Left lung (tissue), 10 donors: ENCODE results near the gene DKKL1. TPM values are rescaled to one million over a fixed set of nuclear protein-coding genes. Genes with fewer than 3 reads are reported as not detected.
A peak's percentile ranks its signal among the peaks of the same experiment; 100 is the strongest.

Experiments used
- ATAC-seq: fragments of 200-7000 bp; cut with Tn5 transposase; one replicate; pipeline ENCODE4 v1.9.1; 2020; ENCODE audit warnings: moderate library complexity
- DNase-seq, 4 donors: peaks; one replicate each; pipeline ENCODE4 v3.0.0-alpha.2; 2013 to 2020
- H3K27ac ChIP-seq, 2 donors: fragments of 200-600 bp; sonication (generic) in 1 of 2; one replicate each; pipeline versions ENCODE4 v1.5.0 to v1.8.0; 2020 to 2021
- H3K27me3 ChIP-seq, 2 donors: fragments of 200-600 bp; sonication (generic) in 1 of 2; one replicate each; pipeline versions ENCODE4 v1.5.0 to v1.8.0; 2020 to 2021
- H3K36me3 ChIP-seq, 2 donors: fragments of 200-600 bp; sonication (generic) in 1 of 2; one replicate each; pipeline versions ENCODE4 v1.5.0 to v1.8.0; 2020 to 2021
- H3K4me1 ChIP-seq, 2 donors: fragments of 200-600 bp; one replicate each; pipeline ENCODE4 v1.8.0; 2021
- H3K4me3 ChIP-seq, 2 donors: fragments of 200-600 bp; sonication (generic) in 1 of 2; one replicate each; pipeline versions ENCODE4 v1.5.0 to v1.8.0; 2020 to 2021; ENCODE audit warnings: mild to moderate bottlenecking in 1 of 2
- H3K9me3 ChIP-seq, 2 donors: fragments of 200-600 bp; sonication (generic) in 1 of 2; one replicate each; pipeline versions ENCODE4 v1.5.0 to v1.8.0; 2020 to 2021
- intact Hi-C, 2 donors: fragments of 100-400 bp; cut with DNase I; formaldehyde crosslinking; loops; one replicate each; pipeline versions ENCODE4 v1.11.2 to v1.14.2; 2022
- polyA plus RNA-seq, 6 donors: library from polyadenylated mRNA; unstranded; fragments of 120-200 nt; gene quantifications; one replicate each; pipeline ENCODE4 v1.2.1, GENCODE V29; 2013; ENCODE audit not compliant: insufficient read length in 6 of 6
- total RNA-seq, 2 donors: library from RNA; stranded (reverse); fragmentation: NEBNext Ultra II Directional; extraction: Animal tissue kit (Norgen Biotek cat#: 25700); gene quantifications; one replicate each; pipeline ENCODE4 v1.2.1, GENCODE V29; 2021
- TF ChIP-seq, protein P1 (sequence below), 2 donors: fragments of 200-600 bp; sonication (generic) in 1 of 2; IDR thresholded peaks; one replicate each; pipeline versions ENCODE4 v1.5.0 to v1.8.0; 2021; ENCODE audit warnings: antibody characterized with exemption in 2 of 2
- donor health status: DM: no; HTN: yes; CAD: no.
- donor health status: DM: no; HTN: no; CAD: no.

The DKKL1 gene
- total and polyA plus RNA-seq, 8 donors: 1.0 to 5.5 (median 4.2) TPM; not detected in 1

DNA sequence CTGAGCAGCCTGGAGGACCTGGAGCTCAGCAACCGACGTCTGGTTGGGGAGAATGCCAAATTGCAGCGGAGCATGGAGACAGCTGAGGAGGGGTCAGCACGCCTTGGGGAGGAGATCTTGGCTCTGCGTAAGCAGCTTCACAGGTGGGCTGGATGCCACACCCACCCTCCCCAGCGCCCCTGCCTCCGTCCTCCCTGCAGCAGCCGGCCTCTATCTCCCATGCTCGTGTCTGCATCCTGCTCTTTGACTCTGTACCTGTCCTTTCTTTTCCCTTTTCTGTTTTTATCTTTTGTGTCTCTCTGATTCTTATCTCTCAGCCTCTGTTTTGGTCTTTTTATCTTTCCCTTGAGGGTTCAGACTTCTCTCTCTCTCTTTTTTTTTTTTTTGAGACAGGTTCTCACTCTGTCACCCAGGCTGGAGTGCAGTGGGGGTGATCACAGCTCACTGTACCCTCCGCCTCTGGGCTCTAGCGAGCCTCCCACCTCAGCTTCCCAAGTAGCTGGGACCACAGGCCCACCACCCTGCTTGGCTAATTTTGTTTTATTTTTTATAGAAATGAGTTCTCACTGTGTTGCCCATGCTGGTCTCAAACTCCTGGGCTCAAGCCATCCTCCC, 34.4 kb downstream of the DKKL1 start:
- Histone ChIP-seq H3K36me3 (no peaks in the 10 kb centered on the region), H3K4me1 (no peaks in the 10 kb centered on the region), H3K4me3 (no peak overlapping the region), H3K9me3 (no peaks in the 10 kb centered on the region), H3K27ac (no peak overlapping the region), H3K27me3 (peaks cover 0 to 11% of the 10 kb centered on the region in 2 donors)
- TF ChIP-seq, protein P1, sequence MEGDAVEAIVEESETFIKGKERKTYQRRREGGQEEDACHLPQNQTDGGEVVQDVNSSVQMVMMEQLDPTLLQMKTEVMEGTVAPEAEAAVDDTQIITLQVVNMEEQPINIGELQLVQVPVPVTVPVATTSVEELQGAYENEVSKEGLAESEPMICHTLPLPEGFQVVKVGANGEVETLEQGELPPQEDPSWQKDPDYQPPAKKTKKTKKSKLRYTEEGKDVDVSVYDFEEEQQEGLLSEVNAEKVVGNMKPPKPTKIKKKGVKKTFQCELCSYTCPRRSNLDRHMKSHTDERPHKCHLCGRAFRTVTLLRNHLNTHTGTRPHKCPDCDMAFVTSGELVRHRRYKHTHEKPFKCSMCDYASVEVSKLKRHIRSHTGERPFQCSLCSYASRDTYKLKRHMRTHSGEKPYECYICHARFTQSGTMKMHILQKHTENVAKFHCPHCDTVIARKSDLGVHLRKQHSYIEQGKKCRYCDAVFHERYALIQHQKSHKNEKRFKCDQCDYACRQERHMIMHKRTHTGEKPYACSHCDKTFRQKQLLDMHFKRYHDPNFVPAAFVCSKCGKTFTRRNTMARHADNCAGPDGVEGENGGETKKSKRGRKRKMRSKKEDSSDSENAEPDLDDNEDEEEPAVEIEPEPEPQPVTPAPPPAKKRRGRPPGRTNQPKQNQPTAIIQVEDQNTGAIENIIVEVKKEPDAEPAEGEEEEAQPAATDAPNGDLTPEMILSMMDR (IDR thresholded peaks at IDR 0.05): no peak
- DNase-seq: peak in 1 of 4 donors; percentile 52
- ATAC-seq: no peak
- intact Hi-C loops: no loop called here

GRCh38 chr19:49398931-49399330, 35.3 kb downstream of the DKKL1 start:
- intact Hi-C loops: no loop called here
- Histone ChIP-seq H3K4me3 (no peak overlapping the region), H3K9me3 (no peaks in the 10 kb centered on the region), H3K36me3 (no peaks in the 10 kb centered on the region), H3K27ac (no peak overlapping the region), H3K27me3 (peaks cover 0 to 10% of the 10 kb centered on the region in 2 donors), H3K4me1 (no peaks in the 10 kb centered on the region)
- ATAC-seq (no peak), DNase-seq (peak in 1 of 4 donors; percentile 39)
- TF ChIP-seq, protein P1 (IDR thresholded peaks at IDR 0.05): no peak

- intact Hi-C loops: no loop called here
- TF ChIP-seq, protein P1 (IDR thresholded peaks at IDR 0.05): no peak
- Histone ChIP-seq H3K4me3 (no peak overlapping the region), H3K27ac (no peak overlapping the region), H3K36me3 (no peaks in the 10 kb centered on the region), H3K27me3 (no peaks in the 10 kb centered on the region), H3K9me3 (no peaks in the 10 kb centered on the region), H3K4me1 (no peaks in the 10 kb centered on the region)
- ATAC-seq: peak; percentile 35
- no peak for DNase-seq
These were observed 36.4 kb downstream of the DKKL1 start for GRCh38 chr19:49400029-49400428.

DNA sequence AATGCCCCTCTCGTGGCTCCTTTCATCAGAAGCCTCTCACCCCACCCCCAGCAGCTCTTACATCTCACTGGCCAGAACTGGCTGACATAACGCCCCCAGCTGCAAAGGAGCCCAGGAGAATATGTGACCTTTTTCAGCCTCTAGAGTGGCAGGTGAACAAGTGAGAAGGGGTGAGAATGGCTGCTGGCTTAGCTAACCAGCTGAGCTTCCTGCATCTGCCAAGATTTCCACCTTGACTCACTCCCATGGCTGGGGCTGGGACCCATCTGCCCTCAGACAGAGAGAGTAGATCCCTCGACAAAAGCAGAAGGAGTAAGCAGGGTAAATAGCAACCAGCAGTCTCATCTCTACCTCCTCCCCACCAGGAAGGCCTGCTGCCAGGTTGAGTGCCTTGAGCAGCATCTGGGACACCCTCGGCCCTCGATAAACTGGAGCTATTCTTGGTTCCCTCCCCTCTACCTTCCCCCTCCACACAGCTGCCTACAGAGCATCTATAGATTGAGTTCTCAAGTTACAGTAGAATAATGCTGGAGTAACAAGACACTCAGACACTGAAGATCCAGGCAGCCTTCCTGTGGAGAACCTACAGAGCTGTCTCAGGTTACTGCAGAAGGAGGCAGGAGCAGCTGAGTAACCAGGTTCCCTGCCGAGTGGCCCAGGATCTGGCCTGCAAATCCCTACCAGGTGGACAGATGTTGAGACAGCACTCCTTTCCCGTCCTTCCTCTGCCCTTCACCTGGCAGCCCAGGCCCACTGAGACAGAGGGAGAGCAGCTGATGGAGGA, 39.9 kb downstream of the DKKL1 start:
- no peak for DNase-seq
- Histone ChIP-seq H3K4me1 (no peaks in the 10 kb centered on the region), H3K4me3 (no peak overlapping the region), H3K9me3 (no peaks in the 10 kb centered on the region), H3K27me3 (peaks cover 0 to 5% of the 10 kb centered on the region in 2 donors), H3K36me3 (no peaks in the 10 kb centered on the region), H3K27ac (no peak overlapping the region)
- peak; percentile 29 for ATAC-seq
- intact Hi-C loops: no loop called here
- TF ChIP-seq, protein P1 (IDR thresholded peaks at IDR 0.05): no peak

GRCh38 chr19:49407079-49407478, 43.4 kb downstream of the DKKL1 start:
- Histone ChIP-seq H3K27me3 (peaks cover 0 to 5% of the 10 kb centered on the region in 2 donors), H3K4me3 (no peak overlapping the region), H3K27ac (no peak overlapping the region), H3K9me3 (no peaks in the 10 kb centered on the region), H3K36me3 (no peaks in the 10 kb centered on the region), H3K4me1 (peaks cover 0 to 13% of the 10 kb centered on the region in 2 donors)
- no peak for ATAC-seq
- TF ChIP-seq, protein P1 (IDR thresholded peaks at IDR 0.05): no peak
- no peak for DNase-seq
- intact Hi-C loops: no loop called here
